ENCODE measurements around the gene PWWP2B. TPM values are rescaled to one million over a fixed set of nuclear protein-coding genes. Genes with fewer than 3 reads are reported as not detected.

PWWP2B gene
- total and polyA plus RNA-seq, 2 of the 4 experiments (the other 2 are of a cell fraction), result 1.7 to 2.2 TPM

DNA sequence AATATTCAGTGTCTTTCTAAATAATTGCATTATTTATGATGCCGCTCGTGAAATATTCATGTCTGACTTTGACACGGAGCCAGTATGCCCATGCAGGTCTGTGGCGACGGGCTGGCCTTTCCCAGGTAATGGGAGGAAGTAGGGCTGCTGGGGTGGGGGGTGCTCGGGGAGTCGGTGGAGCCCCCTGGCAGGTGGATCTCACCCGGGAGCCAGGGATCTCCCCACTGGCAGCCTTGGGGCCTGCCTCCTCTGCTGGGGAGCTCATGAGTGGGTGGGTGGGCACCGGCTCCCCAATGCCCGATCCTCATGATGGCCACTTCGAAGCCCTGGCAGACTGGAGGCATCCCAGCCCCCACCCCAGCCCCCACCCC lies 52.8 kb downstream of the PWWP2B start:
- Histone ChIP-seq H3K56ac (ENCODE audit: extremely low read depth, insufficient read depth, low read length) (no peak overlapping the region), H3K4ac (ENCODE audit: low read depth, low read length) (no peak overlapping the region), H3K18ac (ENCODE audit: low read depth, low read length) (no peak overlapping the region), H4K20me1 (ENCODE audit: insufficient read depth, low read length) (no peaks in the 10 kb centered on the region), H3K9ac (ENCODE audit: low read depth, low read length) (no peak overlapping the region), H3K27ac (ENCODE audit: insufficient read depth, low read length) (no peak overlapping the region), H4K91ac (ENCODE audit: insufficient read depth, low read depth, low read length) (no peak overlapping the region), H3K9me1 (ENCODE audit: insufficient read depth, low read length) (no peaks in the 10 kb centered on the region), H3K14ac (replicated peaks; ENCODE audit: low read depth, low read length) (no peak overlapping the region), H2AFZ (replicated peaks; ENCODE audit: low read length, poor library complexity) (no peak overlapping the region), H2BK20ac (ENCODE audit: low read depth, low read length) (no peak overlapping the region), H3K36me3 (ENCODE audit: control insufficient read depth, insufficient read depth, low read length) (no peaks in the 10 kb centered on the region), H3K4me2 (ENCODE audit: low read depth, low read length) (no peak overlapping the region), H2BK120ac (ENCODE audit: low read depth, low read length) (no peak overlapping the region), H3K4me3 (ENCODE audit: insufficient read depth, low read depth, low read length) (no peak overlapping the region), H2BK15ac (ENCODE audit: low read depth, low read length) (no peak overlapping the region), H2AK9ac (replicated peaks; ENCODE audit: low read depth, low read length, poor library complexity) (no peak overlapping the region), H4K8ac (ENCODE audit: low read depth in 2 of 2, low read length in 2 of 2) (no peak overlapping the region), H2BK5ac (ENCODE audit: low read depth, low read length, poor library complexity, severe bottlenecking) (no peak overlapping the region), H3K9me3 (ENCODE audit: control insufficient read depth, insufficient read depth, low read length) (no peaks in the 10 kb centered on the region), H3K79me1 (ENCODE audit: low read depth in 1 of 2, low read length in 2 of 2) (no peaks in the 10 kb centered on the region), H3K27me3 (ENCODE audit: control insufficient read depth, insufficient read depth, low read length) (no peaks in the 10 kb centered on the region; the same call in 1 of the 2 replicates), H2AK5ac (ENCODE audit: low read depth, low read length) (no peak overlapping the region), H3K23ac (ENCODE audit: low read depth, low read length) (no peak overlapping the region), H4K5ac (ENCODE audit: low read depth, low read length) (no peak overlapping the region), H3K4me1 (ENCODE audit: control insufficient read depth, insufficient read depth, low read length) (peaks cover 13% of the 10 kb centered on the region)
- no TSS peak for BruUV-seq (replicated peaks)
- ATAC-seq (ENCODE audit: low read depth), result no peak
- CTCF ChIA-PET, result no interaction called here
- intact Hi-C loops (cut with micrococcal nuclease), result no loop called here
- TF ChIP-seq RCOR1 (IDR thresholded peaks at IDR 0.05; ENCODE audit: insufficient replicate concordance, low read length), result no peak
- TF ChIP-seq NFE2L2 (IDR thresholded peaks at IDR 0.05; ENCODE audit: low read depth, low read length), result no peak
- TF ChIP-seq FOS (IDR thresholded peaks at IDR 0.05; ENCODE audit: low read depth, low read length), result no peak
- no peak for TF ChIP-seq MAZ (IDR thresholded peaks at IDR 0.05; ENCODE audit: borderline replicate concordance, low read depth, low read length)
- no peak for TF ChIP-seq SMC3 (IDR thresholded peaks at IDR 0.05; ENCODE audit: low read depth, low read length)
- TF ChIP-seq MXI1 (IDR thresholded peaks at IDR 0.05; ENCODE audit: borderline replicate concordance, low read depth, low read length), result no peak
- no peak for TF ChIP-seq POLR2A (IDR thresholded peaks at IDR 0.05; ENCODE audit: low read depth, low read length)
- no peak for TF ChIP-seq CEBPB (IDR thresholded peaks at IDR 0.05; ENCODE audit: low read depth, low read length)
- no peak for TF ChIP-seq RFX5 (IDR thresholded peaks at IDR 0.05; ENCODE audit: low read depth, low read length)
- POLR2A ChIA-PET (ENCODE audit: unreplicated experiment), result no interaction called here
- WGBS, 2 experiments (ENCODE audit: extremely low coverage in 2 of 2, insufficient read length in 1 of 2), result 80% methylated on average over 1 of the region's 11 CpGs; no CpG with 5 or more reads in 1 of the 2 experiments
- dilution Hi-C loops (cut with HindIII; ENCODE audit: low sequenced_read_pairs, unreplicated experiment), result no loop called here
- in situ Hi-C loops (cut with MboI; ENCODE audit: low sequenced_read_pairs), result loop anchor here (5.0 kb wide), 1 partner anchor 57 kb away; no protein-coding TSS in a partner anchor
- DNase-seq, result no peak

Data from IMR-90 (cell line).